NCI-H345 (cell line): ENCODE results near the gene BSCL2.
"Not testable (repeated sequence)": the region's sequence is repeated elsewhere in the genome, so short reads cannot be mapped to it uniquely, and the experiment has no call there.

Source experiments
- DNase-seq: peaks from one replicate; lab custom pipeline; 2025; lab: John Stamatoyannopoulos, UW

Gene BSCL2

GRCh38 chr11:62687508-62688396 is 19.5 kb downstream of the BSCL2 start:
- DNase-seq = no peak

DNA sequence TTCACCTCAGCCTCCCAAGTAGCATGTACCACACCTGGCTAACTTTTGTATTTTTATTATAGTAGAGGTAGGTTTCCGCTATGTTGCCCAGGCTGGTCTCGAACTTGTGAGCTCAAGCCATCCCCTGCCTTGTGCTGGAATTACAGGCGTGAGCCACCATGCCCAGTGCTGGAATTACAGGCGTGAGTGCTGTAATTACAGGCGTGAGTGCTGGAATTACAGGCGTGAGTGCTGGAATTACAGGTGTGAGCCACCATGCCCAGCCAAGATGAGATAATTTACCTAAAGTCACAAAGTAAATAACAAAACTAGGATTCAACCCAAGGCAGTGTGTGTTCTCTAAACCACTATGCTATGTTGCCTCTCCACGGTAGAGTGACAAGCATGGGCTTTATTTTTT is 24.7 kb downstream of the BSCL2 start:
- no peak for DNase-seq

DNA sequence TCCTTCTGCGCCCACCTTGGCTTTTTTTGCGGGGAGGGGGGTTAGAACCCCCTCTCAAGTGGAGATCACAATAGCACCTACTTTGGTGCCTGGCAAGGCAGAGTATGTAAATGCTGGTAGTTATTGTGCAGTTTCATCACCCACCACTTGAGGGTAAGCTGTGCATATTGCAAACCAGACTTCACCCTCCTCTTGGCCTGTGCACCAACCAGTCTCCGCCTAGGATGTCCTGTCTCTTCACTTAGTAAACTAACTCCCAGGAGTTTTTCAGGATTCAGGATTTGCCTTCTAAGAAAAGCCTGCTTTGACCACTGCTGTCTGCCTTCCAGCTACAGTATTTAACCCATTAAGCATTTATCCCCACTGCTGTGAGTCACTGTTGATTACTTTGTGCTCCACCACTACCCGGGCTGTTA is 26.4 kb downstream of the BSCL2 start:
- peak; percentile 56 for DNase-seq

GRCh38 chr11:62678770-62679696 is 28.2 kb downstream of the BSCL2 start, which contains the start of gene UBXN1:
TSS of gene UBXN1 (minus strand) at chr11:62679073. CDS start at chr11:62678923, 150 bp downstream.
- DNase-seq = peak; percentile 89

GRCh38 chr11:62678433-62678769 is 28.8 kb downstream of the BSCL2 start:
- no peak for DNase-seq

DNA sequence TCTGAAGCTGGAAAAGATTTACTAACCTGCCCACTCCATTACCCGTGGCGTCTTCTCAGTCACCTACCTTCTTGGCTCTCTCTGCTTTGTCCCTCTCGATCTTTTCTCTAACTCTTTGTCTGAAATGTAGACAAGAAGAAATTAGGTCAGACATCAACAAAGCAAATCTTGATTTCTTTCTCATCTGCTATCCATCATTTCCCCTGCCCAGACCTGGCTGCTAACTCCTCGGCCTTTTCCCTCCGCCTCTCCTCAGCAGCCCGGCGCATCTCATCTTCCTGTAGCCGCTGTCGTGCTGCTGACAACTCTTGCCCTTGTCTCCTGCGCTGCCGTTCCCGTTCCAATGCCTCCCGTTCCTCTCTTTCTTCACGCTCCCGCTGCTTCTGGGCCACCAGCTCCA is 29.5 kb downstream of the BSCL2 start:
- DNase-seq = no peak

DNA sequence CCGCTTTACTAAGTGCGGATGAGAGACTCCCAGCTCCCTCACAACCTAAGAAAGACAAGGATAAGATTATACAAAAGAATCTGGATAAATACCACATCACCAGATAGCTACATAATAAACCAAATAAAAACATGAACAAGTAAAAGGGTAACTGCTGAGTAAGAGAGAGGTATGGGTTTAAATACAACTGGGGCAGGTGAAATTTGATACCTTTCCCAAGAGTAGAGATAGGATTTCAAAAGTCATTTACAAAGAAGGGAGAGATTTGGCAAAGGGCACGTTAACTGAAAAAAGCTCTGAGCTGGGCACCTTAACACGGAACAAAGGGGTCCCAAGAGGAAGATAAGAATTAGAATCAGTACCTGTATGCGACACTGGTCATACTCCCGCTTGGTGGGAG is 30.1 kb downstream of the BSCL2 start:
- DNase-seq = no peak

- no peak for DNase-seq
Observed at GRCh38 chr11:62676698-62677097, 30.5 kb downstream of the BSCL2 start.

DNA sequence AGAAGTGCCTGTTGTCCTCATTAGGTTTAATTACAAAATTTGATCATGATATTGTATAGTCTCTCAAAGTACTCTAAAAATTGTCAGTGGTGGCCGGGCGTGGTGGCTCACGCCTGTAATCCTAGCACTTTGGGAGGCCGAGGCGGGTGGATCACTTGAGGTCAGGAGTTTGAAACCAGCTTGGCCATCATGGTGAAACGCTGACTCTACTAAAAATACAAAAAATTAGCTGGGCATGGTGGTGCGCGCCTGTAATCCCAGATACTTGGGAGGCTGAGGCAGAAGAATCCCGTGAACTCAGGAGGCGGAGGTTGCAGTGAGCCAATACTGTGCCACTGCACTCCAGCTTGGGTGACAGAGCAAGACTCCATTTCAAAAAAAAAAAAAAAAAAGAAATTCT is 31.8 kb downstream of the BSCL2 start:
- DNase-seq = not testable (repeated sequence)

DNA sequence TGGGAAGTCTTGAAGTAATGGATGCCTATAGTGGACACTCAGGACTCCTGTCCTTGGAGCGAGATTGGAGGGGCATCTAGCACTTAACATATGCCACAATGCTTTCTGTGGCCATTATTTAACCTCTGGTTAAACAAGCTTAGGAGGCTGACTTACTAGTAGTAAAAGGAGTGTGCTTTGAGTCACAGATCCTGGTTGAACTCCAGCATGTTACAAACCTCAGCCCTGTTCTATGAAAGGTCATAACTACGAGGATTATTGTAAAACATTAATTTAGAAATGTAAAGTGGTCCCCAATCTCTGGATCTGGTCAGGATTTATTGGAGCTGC is 34.1 kb downstream of the BSCL2 start:
- no peak for DNase-seq

DNA sequence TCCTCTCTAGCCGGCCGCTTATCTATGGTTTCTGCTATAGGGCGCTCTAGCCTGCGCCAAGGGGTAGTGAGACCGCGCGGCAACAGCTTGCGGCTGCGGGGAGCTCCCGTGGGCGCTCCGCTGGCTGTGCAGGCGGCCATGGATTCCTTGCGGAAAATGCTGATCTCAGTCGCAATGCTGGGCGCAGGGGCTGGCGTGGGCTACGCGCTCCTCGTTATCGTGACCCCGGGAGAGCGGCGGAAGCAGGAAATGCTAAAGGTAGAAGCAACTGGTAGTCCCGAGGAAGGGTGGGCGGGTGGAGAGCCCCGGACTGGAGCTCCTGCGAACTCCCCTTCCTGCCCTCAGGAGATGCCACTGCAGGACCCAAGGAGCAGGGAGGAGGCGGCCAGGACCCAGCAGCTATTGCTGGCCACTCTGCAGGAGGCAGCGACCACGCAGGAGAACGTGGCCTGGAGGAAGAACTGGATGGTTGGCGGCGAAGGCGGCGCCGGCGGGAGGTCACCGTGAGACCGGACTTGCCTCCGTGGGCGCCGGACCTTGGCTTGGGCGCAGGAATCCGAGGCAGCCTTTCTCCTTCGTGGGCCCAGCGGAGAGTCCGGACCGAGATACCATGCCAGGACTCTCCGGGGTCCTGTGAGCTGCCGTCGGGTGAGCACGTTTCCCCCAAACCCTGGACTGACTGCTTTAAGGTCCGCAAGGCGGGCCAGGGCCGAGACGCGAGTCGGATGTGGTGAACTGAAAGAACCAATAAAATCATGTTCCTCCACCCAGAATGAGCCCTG is 35.4 kb downstream of the BSCL2 start, which contains the start of the genes LBHD1 and UQCC3:
LBHD1 (minus strand) TSS at position 660 of the 782 bp plus-strand sequence. CDS start 2,236 bp downstream, outside the sequence.
UQCC3 (plus strand) TSS at position 66 of the 782 bp plus-strand sequence; CDS start at position 139, 73 bp downstream.
- peak; percentile 83 for DNase-seq

GRCh38 chr11:62671236-62671607 is 36.0 kb downstream of the BSCL2 start:
- DNase-seq = no peak

DNA sequence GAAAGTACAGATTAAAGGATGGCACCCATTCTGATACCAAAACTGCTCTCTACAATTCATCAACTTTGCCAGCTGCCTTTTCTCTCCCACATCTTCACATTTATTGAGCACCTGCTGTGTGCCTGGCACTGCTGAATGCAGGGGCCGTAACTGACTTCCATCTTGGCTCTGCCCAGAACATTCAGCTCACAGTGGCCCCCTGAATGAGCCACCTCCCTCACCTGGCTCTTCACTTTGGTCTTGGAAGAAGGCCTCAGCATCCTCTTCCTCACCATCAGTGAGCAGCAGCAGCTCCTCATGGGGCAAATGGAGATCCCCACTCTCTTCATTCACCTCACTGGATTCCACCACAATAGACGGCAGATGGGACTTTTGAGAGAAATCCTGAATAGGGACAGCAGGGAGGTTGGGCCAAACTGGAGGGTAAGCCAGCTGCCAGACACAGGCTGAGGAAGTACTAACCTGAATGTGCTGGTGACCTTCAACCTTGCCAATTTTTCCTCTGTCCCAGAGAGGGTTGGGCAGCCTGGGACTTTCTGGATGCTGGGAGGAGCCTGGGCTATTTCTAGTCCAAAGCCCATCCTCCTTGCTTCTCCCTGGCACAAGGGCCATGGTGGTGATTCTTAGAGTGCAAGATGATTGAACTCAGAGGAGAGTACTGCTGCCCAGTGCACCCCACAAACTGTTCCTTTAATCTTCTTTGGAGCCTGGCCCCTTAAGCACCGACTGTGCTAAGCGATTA is 37.6 kb downstream of the BSCL2 start:
- no peak for DNase-seq

- DNase-seq = no peak
Observed at GRCh38 chr11:62667460-62667859, 39.8 kb downstream of the BSCL2 start.

- no peak for DNase-seq
Observed at GRCh38 chr11:62666259-62666926, 40.8 kb downstream of the BSCL2 start.

- DNase-seq = peak; percentile 57
Observed at GRCh38 chr11:62665599-62666258, 41.5 kb downstream of the BSCL2 start.

- DNase-seq = peak; percentile 95
Observed at GRCh38 chr11:62665075-62665598, 42.1 kb downstream of the BSCL2 start, which contains the start of the genes C11orf98 and CSKMT. TSS of gene C11orf98 (minus strand) at chr11:62665210. CDS start at chr11:62665169, 41 bp downstream. TSS of gene CSKMT (plus strand) at chr11:62665312. CDS start at chr11:62665880, 568 bp downstream.

- DNase-seq = peak; percentile 62
Observed at GRCh38 chr11:62664405-62665074, 42.7 kb downstream of the BSCL2 start.
